Measurements from ENCODE around the gene CLN6. TPM values are rescaled to one million over a fixed set of nuclear protein-coding genes. Genes with fewer than 3 reads are reported as not detected.
"Not testable (repeated sequence)": the region's sequence is repeated elsewhere in the genome, so short reads cannot be mapped to it uniquely, and the experiment has no call there.

The CLN6 gene
- total RNA-seq, 3 donors from 2014 or later: 20.1 to 39.2 (median 31.0) TPM

- intact Hi-C loops (cut with DNase I, micrococcal nuclease): no loop called here
- no peaks in the 10 kb centered on the region for H3K36me3 ChIP-seq (ENCODE audit: low read depth)
- ATAC-seq (no peak), DNase-seq (no peak)
- H3K4me3 ChIP-seq: no peak overlapping the region
- H3K4me1 ChIP-seq (ENCODE audit: low read depth): peaks cover 11% of the 10 kb centered on the region
- H3K9me3 ChIP-seq: no peaks in the 10 kb centered on the region
- TF ChIP-seq CTCF (IDR thresholded peaks at IDR 0.05): no peak
These were observed 4.8 kb downstream of the CLN6 start for GRCh38 chr15:68224546-68225250.

DNA sequence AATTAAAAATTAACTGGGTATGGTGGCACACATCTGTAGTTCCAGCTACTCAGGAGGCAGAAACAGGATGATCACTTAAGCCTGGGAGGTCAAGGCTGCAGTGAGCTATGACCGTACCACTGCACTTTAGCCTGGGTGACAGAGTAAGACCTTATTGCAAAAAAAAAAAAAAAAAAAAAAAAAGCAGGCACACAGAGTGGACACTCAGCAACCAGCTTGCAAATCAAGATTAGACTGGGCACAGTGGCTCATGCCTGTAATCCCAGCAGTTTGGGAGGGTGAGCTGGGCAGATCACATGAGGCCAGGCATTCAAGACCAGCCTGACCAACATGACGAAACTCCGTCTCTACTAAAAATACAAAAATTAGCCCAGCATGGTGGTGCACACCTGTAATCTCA, 5.4 kb downstream of the CLN6 start:
- Histone ChIP-seq H3K4me1 (ENCODE audit: low read depth) (peaks cover 11% of the 10 kb centered on the region), H3K9me3 (no peaks in the 10 kb centered on the region), H3K4me3 (no peak overlapping the region), H3K36me3 (ENCODE audit: low read depth) (no peaks in the 10 kb centered on the region)
- TF ChIP-seq CTCF (IDR thresholded peaks at IDR 0.05): no peak
- DNase-seq (no peak), ATAC-seq (no peak)
- intact Hi-C loops (cut with DNase I, micrococcal nuclease): no loop called here

- Histone ChIP-seq H3K9me3 (no peaks in the 10 kb centered on the region), H3K4me1 (ENCODE audit: low read depth) (peaks cover 6% of the 10 kb centered on the region), H3K36me3 (ENCODE audit: low read depth) (no peaks in the 10 kb centered on the region), H3K4me3 (no peak overlapping the region)
- no peak for TF ChIP-seq CTCF (IDR thresholded peaks at IDR 0.05)
- ATAC-seq: no peak
- DNase-seq: no peak
- intact Hi-C loops (cut with DNase I, micrococcal nuclease): no loop called here
These were observed 6.4 kb downstream of the CLN6 start for GRCh38 chr15:68223171-68223570.

GRCh38 chr15:68222432-68222743, 7.1 kb downstream of the CLN6 start:
- H3K9me3 ChIP-seq; ATAC-seq; DNase-seq; H3K36me3 ChIP-seq (ENCODE audit: low read depth); H3K4me3 ChIP-seq; intact Hi-C loops (cut with DNase I, micrococcal nuclease); H3K4me1 ChIP-seq (ENCODE audit: low read depth): not testable (repeated sequence)

DNA sequence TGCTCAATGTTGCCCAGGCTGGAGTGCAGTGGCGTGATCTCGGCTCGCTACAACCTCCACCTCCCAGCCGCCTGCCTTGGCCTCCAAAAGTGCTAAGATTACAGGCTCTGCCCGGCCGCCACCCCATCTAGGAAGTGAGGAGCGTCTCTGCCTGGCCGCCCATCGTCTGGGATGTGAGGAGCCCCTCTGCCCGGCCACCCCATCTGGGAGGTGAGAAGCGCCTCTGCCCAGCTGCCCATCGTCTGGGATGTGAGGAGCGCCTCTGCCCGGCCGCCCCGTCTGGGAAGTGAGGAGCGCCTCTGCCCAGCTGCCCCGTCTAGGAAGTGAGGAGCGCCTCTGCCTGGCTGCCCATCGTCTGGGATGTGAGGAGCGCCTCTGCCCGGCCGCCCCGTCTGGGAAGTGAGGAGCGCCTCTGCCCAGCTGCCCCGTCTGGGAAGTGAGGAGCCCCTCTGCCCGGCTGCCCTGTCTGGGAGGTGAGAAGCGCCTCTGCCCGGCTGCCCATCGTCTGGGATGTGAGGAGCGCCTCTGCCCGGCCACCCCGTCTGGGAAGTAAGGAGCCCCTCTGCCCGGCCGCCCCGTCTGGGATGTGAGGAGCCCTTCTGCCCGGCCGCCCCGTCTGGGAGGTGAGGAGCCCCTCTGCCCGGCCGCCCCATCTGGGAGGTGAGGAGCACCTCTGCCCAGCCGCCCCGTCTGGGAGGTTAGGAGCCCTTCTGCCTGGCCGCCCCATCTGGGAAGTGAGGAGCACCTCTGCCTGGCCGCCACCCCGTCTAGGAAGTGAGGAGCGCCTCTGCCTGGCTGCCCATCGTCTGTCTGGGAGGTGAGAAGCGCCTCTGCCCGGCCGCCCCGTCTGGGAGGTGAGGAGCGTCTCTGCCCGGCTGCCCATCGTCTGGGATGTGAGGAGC, 7.7 kb downstream of the CLN6 start:
- H3K4me1 ChIP-seq (ENCODE audit: low read depth); H3K4me3 ChIP-seq; H3K9me3 ChIP-seq; ATAC-seq; H3K36me3 ChIP-seq (ENCODE audit: low read depth); DNase-seq; intact Hi-C loops (cut with DNase I, micrococcal nuclease): not testable (repeated sequence)

GRCh38 chr15:68220967-68221366, 8.6 kb downstream of the CLN6 start:
- Histone ChIP-seq H3K4me3 (no peak overlapping the region), H3K36me3 (ENCODE audit: low read depth) (no peaks in the 10 kb centered on the region), H3K4me1 (ENCODE audit: low read depth) (no peaks in the 10 kb centered on the region), H3K9me3 (no peaks in the 10 kb centered on the region)
- intact Hi-C loops (cut with DNase I, micrococcal nuclease): no loop called here
- DNase-seq (no peak), ATAC-seq (no peak)
- TF ChIP-seq CTCF (IDR thresholded peaks at IDR 0.05): no peak

Data from mucosa of descending colon (tissue), 3 donors.